ENCODE measurements around the gene VWA3B. TPM values are rescaled to one million over a fixed set of nuclear protein-coding genes. Genes with fewer than 3 reads are reported as not detected.
A peak's percentile ranks its signal among the peaks of the same experiment; 100 is the strongest.

VWA3B gene
- total and polyA plus RNA-seq, 4 donors, result 3.5 to 29.2 (median 11.2) TPM

DNA sequence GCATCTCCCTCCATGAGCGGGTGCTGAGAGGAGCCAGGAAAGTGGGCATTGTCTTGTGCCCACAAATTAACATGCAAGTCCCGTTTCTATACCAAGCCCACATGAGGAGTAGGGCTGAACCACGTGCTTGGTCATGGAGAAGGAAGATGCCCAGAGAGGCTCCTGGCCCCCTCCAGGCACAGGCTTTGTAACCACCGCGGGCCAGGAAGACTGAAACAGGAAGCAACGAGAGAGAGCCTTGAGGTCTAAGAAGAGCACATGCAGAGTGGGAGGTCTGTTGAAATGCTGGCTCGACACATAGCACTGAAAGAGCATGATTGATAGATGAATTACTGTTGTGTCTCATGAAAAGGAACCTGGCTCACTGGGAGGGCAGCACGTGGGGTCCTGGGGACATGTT, 36.3 kb downstream of the VWA3B start:
- no peak for ATAC-seq (ENCODE audit: insufficient read depth, low FRiP score)
- no peak for TF ChIP-seq CTCF (IDR thresholded peaks at IDR 0.05; ENCODE audit: control extremely low read depth, extremely low read depth)
- WGBS, 2 donors, result 34 to 45% methylated on average over 8 of the region's 8 CpGs
- peak in 1 of 3 donors; percentile 9 for DNase-seq
- Histone ChIP-seq H3K27ac (ENCODE audit: low read depth in 1 of 2, low read length in 1 of 2) (no peak overlapping the region), H3K4me1 (ENCODE audit: control insufficient read depth in 5 of 5, insufficient read depth in 5 of 5, low read length in 5 of 5) (peaks cover 0 to 4% (median 0%) of the 10 kb centered on the region in 5 donors), H3K4me3 (no peak overlapping the region), H3K36me3 (ENCODE audit: control insufficient read depth in 4 of 4, insufficient read depth in 4 of 4, low read length in 4 of 4) (no peaks in the 10 kb centered on the region), H3K9ac (ENCODE audit: insufficient read depth in 1 of 2, low read length in 2 of 2) (no peak overlapping the region), H3K27me3 (ENCODE audit: control insufficient read depth in 3 of 3, insufficient read depth in 3 of 3, low read length in 2 of 3) (no peaks in the 10 kb centered on the region), H3K9me3 (ENCODE audit: control insufficient read depth in 4 of 4, insufficient read depth in 3 of 4, low read length in 3 of 4) (no peaks in the 10 kb centered on the region)

DNA sequence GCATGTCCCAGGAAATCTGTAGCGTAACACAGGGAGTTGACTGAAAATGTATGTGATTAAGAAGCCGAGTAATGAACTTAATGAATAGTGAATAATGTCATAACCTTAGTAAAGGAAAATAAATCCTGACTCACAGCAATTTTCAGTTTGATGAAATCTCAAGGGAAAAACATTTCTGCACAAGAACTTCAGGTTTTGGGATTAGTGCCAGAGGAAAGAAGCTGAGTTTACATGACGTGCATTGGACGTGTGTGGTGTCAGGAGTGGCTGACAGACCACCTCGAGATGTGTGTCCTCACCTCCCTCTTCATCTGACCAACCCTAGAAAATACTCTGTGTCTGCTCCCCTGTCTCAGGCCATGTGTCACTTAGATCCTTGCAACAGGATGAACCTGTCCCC, 39.1 kb downstream of the VWA3B start:
- Histone ChIP-seq H3K4me3 (no peak overlapping the region), H3K36me3 (ENCODE audit: control insufficient read depth in 4 of 4, insufficient read depth in 4 of 4, low read length in 4 of 4) (no peaks in the 10 kb centered on the region), H3K4me1 (ENCODE audit: control insufficient read depth in 5 of 5, insufficient read depth in 5 of 5, low read length in 5 of 5) (peaks cover 0 to 4% (median 0%) of the 10 kb centered on the region in 5 donors), H3K27me3 (ENCODE audit: control insufficient read depth in 3 of 3, insufficient read depth in 3 of 3, low read length in 2 of 3) (no peaks in the 10 kb centered on the region), H3K9ac (ENCODE audit: insufficient read depth in 1 of 2, low read length in 2 of 2) (no peak overlapping the region), H3K9me3 (ENCODE audit: control insufficient read depth in 4 of 4, insufficient read depth in 3 of 4, low read length in 3 of 4) (no peaks in the 10 kb centered on the region), H3K27ac (ENCODE audit: low read depth in 1 of 2, low read length in 1 of 2) (no peak overlapping the region)
- ATAC-seq (ENCODE audit: insufficient read depth, low FRiP score), result no peak
- no peak for TF ChIP-seq CTCF (IDR thresholded peaks at IDR 0.05; ENCODE audit: control extremely low read depth, extremely low read depth)
- 75 to 78% methylated on average over 5 of the region's 5 CpGs for WGBS, 2 donors
- no peak for DNase-seq

DNA sequence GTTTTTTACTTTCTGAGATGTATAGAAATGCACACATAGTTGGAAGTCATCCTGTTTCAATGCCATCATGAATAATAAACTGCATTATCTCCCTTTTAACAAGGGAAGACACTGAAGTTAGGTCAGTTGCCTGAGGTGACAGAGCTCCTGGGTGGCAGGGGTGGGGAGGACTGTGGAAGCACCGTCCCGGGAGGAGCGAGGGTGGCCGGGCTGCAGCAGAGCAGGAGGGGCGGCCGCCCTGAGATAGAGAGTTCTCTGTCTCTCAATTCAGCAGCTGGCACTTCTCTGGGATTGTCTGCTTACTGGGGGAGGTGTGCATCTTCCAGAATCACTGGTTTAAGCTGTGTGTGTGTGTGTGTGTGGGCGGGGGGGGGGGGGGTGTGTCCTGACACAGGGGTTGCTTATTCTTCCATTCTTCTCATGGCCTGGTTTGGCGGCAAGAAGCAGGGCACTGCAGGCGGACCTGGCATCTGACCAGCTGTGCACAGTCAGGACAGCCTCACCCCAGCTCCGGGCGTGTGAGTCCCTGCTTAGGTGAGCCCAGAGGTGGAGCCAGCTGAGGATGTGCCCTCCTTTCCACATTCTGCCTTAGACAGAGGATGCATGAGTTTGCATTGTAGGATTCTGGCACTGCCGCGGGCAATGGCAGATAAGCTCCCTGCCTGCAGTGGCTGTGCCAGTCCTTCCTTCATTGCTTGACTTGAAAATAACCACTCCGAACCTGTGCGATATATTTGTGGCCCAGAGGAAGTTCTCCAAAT, 40.4 kb downstream of the VWA3B start:
- H3K27ac ChIP-seq (ENCODE audit: low read depth in 1 of 2, low read length in 1 of 2), result no peak overlapping the region
- no peaks in the 10 kb centered on the region for H3K36me3 ChIP-seq (ENCODE audit: control insufficient read depth in 4 of 4, insufficient read depth in 4 of 4, low read length in 4 of 4)
- WGBS, 2 donors, result 81 to 84% methylated on average over 13 to 15 of the region's 15 CpGs
- H3K4me3 ChIP-seq, result no peak overlapping the region
- H3K9me3 ChIP-seq (ENCODE audit: control insufficient read depth in 4 of 4, insufficient read depth in 3 of 4, low read length in 3 of 4), result no peaks in the 10 kb centered on the region
- DNase-seq (no peak), ATAC-seq (ENCODE audit: insufficient read depth, low FRiP score) (no peak)
- H3K4me1 ChIP-seq (ENCODE audit: control insufficient read depth in 5 of 5, insufficient read depth in 5 of 5, low read length in 5 of 5), result peaks cover 0 to 4% (median 0%) of the 10 kb centered on the region in 5 donors
- no peaks in the 10 kb centered on the region for H3K27me3 ChIP-seq (ENCODE audit: control insufficient read depth in 3 of 3, insufficient read depth in 3 of 3, low read length in 2 of 3)
- no peak for TF ChIP-seq CTCF (IDR thresholded peaks at IDR 0.05; ENCODE audit: control extremely low read depth, extremely low read depth)
- H3K9ac ChIP-seq (ENCODE audit: insufficient read depth in 1 of 2, low read length in 2 of 2), result no peak overlapping the region
